HepG2 (cell line): ENCODE data around the gene RBM19. TPM values are rescaled to one million over a fixed set of nuclear protein-coding genes. Genes with fewer than 3 reads are reported as not detected.
A peak's percentile ranks its signal among the peaks of the same experiment; 100 is the strongest.

Experiments used
- GPBP1L1 ChIP-seq: sonication (generic); formaldehyde crosslinking; IDR thresholded peaks from 2 replicates; pipeline ENCODE4 v1.5.0; 2020; ENCODE audit warnings: mild to moderate bottlenecking, missing genetic modification reagents
- NFIB ChIP-seq: sonication (generic); formaldehyde crosslinking; IDR thresholded peaks from 2 replicates; pipeline ENCODE4 v1.9.0; 2021; ENCODE audit warnings: missing genetic modification reagents, mild to moderate bottlenecking, borderline replicate concordance
- PAWR ChIP-seq: sonication (generic); formaldehyde crosslinking; IDR thresholded peaks from 2 replicates; pipeline ENCODE4 v1.4.0; 2020; ENCODE audit warnings: missing genetic modification reagents, mild to moderate bottlenecking, borderline replicate concordance
- PHF20 ChIP-seq: sonication (generic); formaldehyde crosslinking; IDR thresholded peaks from 2 replicates; pipeline ENCODE4 v1.5.0; 2020; ENCODE audit warnings: mild to moderate bottlenecking, missing genetic modification reagents
- PRDM10 ChIP-seq: sonication (generic); formaldehyde crosslinking; IDR thresholded peaks from 2 replicates; pipeline ENCODE4 v1.4.0; 2020; ENCODE audit warnings: low read depth, missing genetic modification reagents
- SOX5 ChIP-seq: IDR thresholded peaks from 2 replicates; pipeline ENCODE4 v1.6.1; 2016; ENCODE audit warnings: borderline replicate concordance
- TAF15 ChIP-seq: fragments of 200-400 bp; formaldehyde crosslinking; IDR thresholded peaks from one replicate; pipeline ENCODE4 v1.6.1; 2018; ENCODE audit warnings: mild to moderate bottlenecking, low read depth, low read length; ENCODE audit not compliant: poor library complexity, severe bottlenecking
- TBX3 ChIP-seq: fragments of 450-650 bp; IDR thresholded peaks from 2 replicates; pipeline ENCODE4 v1.6.1; 2017; ENCODE audit warnings: antibody characterized with exemption, mild to moderate bottlenecking, inconsistent platforms, borderline replicate concordance
- TFE3 ChIP-seq: IDR thresholded peaks from 2 replicates; pipeline ENCODE4 v1.6.1; 2016
- TRIM22 ChIP-seq: fragments of 450-650 bp; IDR thresholded peaks from 2 replicates; pipeline ENCODE4 v1.6.1; 2017
- ZNF547 ChIP-seq: sonication (generic); formaldehyde crosslinking; IDR thresholded peaks from 2 replicates; pipeline ENCODE4 v1.5.1; 2020; ENCODE audit warnings: mild to moderate bottlenecking, missing genetic modification reagents
- ZNF556 ChIP-seq: sonication (generic); formaldehyde crosslinking; IDR thresholded peaks from 2 replicates; pipeline ENCODE4 v1.4.0; 2020; ENCODE audit warnings: mild to moderate bottlenecking, missing genetic modification reagents, borderline replicate concordance
- ZNF704 ChIP-seq: sonication (generic); formaldehyde crosslinking; IDR thresholded peaks from 2 replicates; pipeline ENCODE4 v1.8.1; 2023; ENCODE audit warnings: mild to moderate bottlenecking, inconsistent platforms, moderate library complexity, missing genetic modification reagents, borderline replicate concordance
- ZNF709 ChIP-seq: sonication (generic); formaldehyde crosslinking; IDR thresholded peaks from 2 replicates; pipeline ENCODE4 v1.5.0; 2020; ENCODE audit warnings: mild to moderate bottlenecking, missing genetic modification reagents
- ZNF749 ChIP-seq: sonication (generic); formaldehyde crosslinking; IDR thresholded peaks from 2 replicates; pipeline ENCODE4 v1.8.0; 2022; ENCODE audit warnings: mild to moderate bottlenecking, missing genetic modification reagents, moderate library complexity, borderline replicate concordance
- ZNF790 ChIP-seq: sonication (generic); formaldehyde crosslinking; IDR thresholded peaks from 2 replicates; pipeline ENCODE4 v1.8.0; 2022; ENCODE audit warnings: missing genetic modification reagents, mild to moderate bottlenecking, borderline replicate concordance
- polyA plus RNA-seq, 8 experiments: library from polyadenylated mRNA; depleted of rRNA in 3 of 8; stranded (reverse) in 7 of 8; unstranded in 1 of 8; fragments of >200 nt; fragmentation: Illumina TruSeq in 4 of 8; extraction: Trizol in 4 of 8; gene quantifications; 2 replicates each; pipeline versions ENCODE4 v1.2.1 to v1.2.3, GENCODE V29; 2011 to 2016; ENCODE audit warnings: low read depth in 4 of 8, missing spikeins in 1 of 8, mixed read lengths in 1 of 8; ENCODE audit not compliant: insufficient read depth in 1 of 8
- total RNA-seq, 5 experiments: library from RNA; depleted of rRNA; stranded (reverse); fragments of >200 nt; fragmentation: Illumina TruSeq; extraction: Trizol; gene quantifications; 2 replicates each; pipeline ENCODE4 v1.2.3, GENCODE V29; 2016; ENCODE audit warnings: low read depth in 1 of 5

RBM19 gene
- total and polyA plus RNA-seq, 2 of the 13 experiments (the other 11 are each of a cell fraction or from before 2014, with no cell fraction given): 19.3 to 32.2 TPM

GRCh38 chr12:113781415-113782198, 184.5 kb downstream of the RBM19 start (continued):
- TF ChIP-seq TFE3 (CRISPR knock-in tag): no peak
- TF ChIP-seq SOX5: no peak
- no peak for TF ChIP-seq TAF15
- no peak for TF ChIP-seq PAWR (CRISPR knock-in tag)
- TF ChIP-seq NFIB (CRISPR knock-in tag): no peak
- no peak for TF ChIP-seq ZNF704 (CRISPR knock-in tag)
- no peak for TF ChIP-seq GPBP1L1 (CRISPR knock-in tag)
- no peak for TF ChIP-seq ZNF547 (CRISPR knock-in tag)
- TF ChIP-seq PHF20 (CRISPR knock-in tag): no peak
- 0 out of 2 replicates have a peak, but pooled peaks have one; percentile 45 for TF ChIP-seq ZNF709 (CRISPR knock-in tag)
- no peak for TF ChIP-seq PRDM10
- no peak for TF ChIP-seq TRIM22
- TF ChIP-seq ZNF790: no peak
- no peak for TF ChIP-seq TBX3
- peak; percentile 28; the same call in 1 of the 2 replicates for TF ChIP-seq ZNF556 (CRISPR knock-in tag)
- no peak for TF ChIP-seq ZNF749 (CRISPR knock-in tag)
